Gastroesophageal sphincter (tissue), 4 donors: Measurements from ENCODE around the gene HTR4. TPM values are rescaled to one million over a fixed set of nuclear protein-coding genes. Genes with fewer than 3 reads are reported as not detected.

Experiments used
- ATAC-seq: fragments of 150-250 bp; one replicate; pipeline ENCODE4 v1.9.1; 2016; ENCODE audit warnings: mild to moderate bottlenecking, moderate library complexity
- H3K27ac ChIP-seq, 4 donors: fragments of 200-600 bp; sonication (generic) in 3 of 4; 1 replicate in 3 of 4; 2 replicates in 1 of 4; pipeline ENCODE4 v1.5.1; 2016 to 2019
- H3K27me3 ChIP-seq: fragments of 200-600 bp; sonication (generic); one replicate; pipeline ENCODE4 v1.5.1; 2019
- H3K36me3 ChIP-seq, 2 donors: fragments of 200-600 bp; sonication (generic); one replicate each; pipeline ENCODE4 v1.5.1; 2019; ENCODE audit warnings: control low read depth in 1 of 2
- H3K4me1 ChIP-seq, 3 donors: fragments of 200-600 bp; sonication (generic); 1 replicate in 2 of 3; 2 replicates in 1 of 3; pipeline ENCODE4 v1.5.1; 2016 to 2019; ENCODE audit warnings: control low read depth in 2 of 3
- H3K4me3 ChIP-seq, 2 donors: fragments of 200-600 bp; sonication (generic); one replicate each; pipeline ENCODE4 v1.5.1; 2019; ENCODE audit warnings: mild to moderate bottlenecking in 1 of 2, moderate library complexity in 1 of 2
- H3K9me3 ChIP-seq, 3 donors: fragments of 200-600 bp; sonication (generic); one replicate each; pipeline ENCODE4 v1.5.1; 2017 to 2019; ENCODE audit warnings: control low read depth in 2 of 3
- EP300 ChIP-seq: sonication (generic); formaldehyde crosslinking; IDR thresholded peaks from one replicate; pipeline ENCODE4 v1.6.1; 2017; ENCODE audit warnings: antibody characterized with exemption, mild to moderate bottlenecking
- POLR2A ChIP-seq, 2 donors: fragments of 450-650 bp; IDR thresholded peaks; one replicate each; pipeline ENCODE4 v1.6.1; 2017; ENCODE audit warnings: antibody characterized with exemption in 2 of 2, mild to moderate bottlenecking in 2 of 2, moderate library complexity in 1 of 2
- POLR2AphosphoS5 ChIP-seq: sonication (generic); formaldehyde crosslinking; IDR thresholded peaks from one replicate; pipeline ENCODE4 v1.6.1; 2017; ENCODE audit warnings: antibody characterized with exemption
- WGBS, 2 donors: methylation state at CpG; one replicate each; pipeline ENCODE4 v1.1.5; 2018; ENCODE audit warnings: low coverage in 1 of 2; 5-methylcytosine and 5-hydroxymethylcytosine counted together
- total RNA-seq, 4 donors: library from RNA; depleted of rRNA; stranded (reverse); fragments of >200 nt; gene quantifications; one replicate each; pipeline ENCODE4 v1.1.0, GENCODE V29; 2016
- TF ChIP-seq, protein P1 (sequence below), 4 experiments: fragments of 200-600 bp in 2 of 4; fragments of 450-650 bp in 2 of 4; sonication (generic) in 1 of 4; IDR thresholded peaks; one replicate each; pipeline ENCODE4 v1.5.1; 2017 to 2019; ENCODE audit warnings: antibody characterized with exemption in 4 of 4, mild to moderate bottlenecking in 2 of 4, moderate library complexity in 2 of 4

HTR4 gene
- total RNA-seq, 4 donors from 2014 or later: 0.27 to 1.0 TPM; not detected in 2

DNA sequence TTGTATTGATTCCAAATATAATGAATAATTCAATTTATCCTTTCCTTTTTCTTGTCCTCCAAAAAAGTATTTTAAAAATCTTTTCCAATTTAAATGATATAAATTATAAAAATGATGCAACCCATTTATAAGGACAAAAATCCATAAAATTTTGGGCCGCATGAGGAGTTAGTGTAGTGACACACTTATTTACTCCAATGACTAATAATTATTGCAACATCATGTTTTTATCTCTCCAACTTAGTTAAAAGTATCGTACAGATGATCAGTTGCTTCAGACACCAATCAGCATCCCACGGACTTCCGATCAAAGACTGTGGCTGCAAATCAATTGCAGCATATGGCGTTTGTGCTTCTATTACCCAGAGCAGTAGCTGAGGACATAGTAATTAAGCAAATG lies 58.6 kb downstream of the HTR4 start:
- 92 to 94% methylated on average over 5 of the region's 5 CpGs for WGBS, 2 donors
- Histone ChIP-seq H3K36me3 (no peaks in the 10 kb centered on the region), H3K27ac (no peak overlapping the region), H3K4me1 (no peaks in the 10 kb centered on the region), H3K4me3 (no peak overlapping the region), H3K9me3 (no peaks in the 10 kb centered on the region), H3K27me3 (no peaks in the 10 kb centered on the region)
- no peak for ATAC-seq
- no peak for TF ChIP-seq EP300
- TF ChIP-seq POLR2A (IDR thresholded peaks at IDR 0.05): no peak
- TF ChIP-seq, protein P1, sequence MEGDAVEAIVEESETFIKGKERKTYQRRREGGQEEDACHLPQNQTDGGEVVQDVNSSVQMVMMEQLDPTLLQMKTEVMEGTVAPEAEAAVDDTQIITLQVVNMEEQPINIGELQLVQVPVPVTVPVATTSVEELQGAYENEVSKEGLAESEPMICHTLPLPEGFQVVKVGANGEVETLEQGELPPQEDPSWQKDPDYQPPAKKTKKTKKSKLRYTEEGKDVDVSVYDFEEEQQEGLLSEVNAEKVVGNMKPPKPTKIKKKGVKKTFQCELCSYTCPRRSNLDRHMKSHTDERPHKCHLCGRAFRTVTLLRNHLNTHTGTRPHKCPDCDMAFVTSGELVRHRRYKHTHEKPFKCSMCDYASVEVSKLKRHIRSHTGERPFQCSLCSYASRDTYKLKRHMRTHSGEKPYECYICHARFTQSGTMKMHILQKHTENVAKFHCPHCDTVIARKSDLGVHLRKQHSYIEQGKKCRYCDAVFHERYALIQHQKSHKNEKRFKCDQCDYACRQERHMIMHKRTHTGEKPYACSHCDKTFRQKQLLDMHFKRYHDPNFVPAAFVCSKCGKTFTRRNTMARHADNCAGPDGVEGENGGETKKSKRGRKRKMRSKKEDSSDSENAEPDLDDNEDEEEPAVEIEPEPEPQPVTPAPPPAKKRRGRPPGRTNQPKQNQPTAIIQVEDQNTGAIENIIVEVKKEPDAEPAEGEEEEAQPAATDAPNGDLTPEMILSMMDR (IDR thresholded peaks at IDR 0.05): no peak
- no peak for TF ChIP-seq POLR2AphosphoS5

DNA sequence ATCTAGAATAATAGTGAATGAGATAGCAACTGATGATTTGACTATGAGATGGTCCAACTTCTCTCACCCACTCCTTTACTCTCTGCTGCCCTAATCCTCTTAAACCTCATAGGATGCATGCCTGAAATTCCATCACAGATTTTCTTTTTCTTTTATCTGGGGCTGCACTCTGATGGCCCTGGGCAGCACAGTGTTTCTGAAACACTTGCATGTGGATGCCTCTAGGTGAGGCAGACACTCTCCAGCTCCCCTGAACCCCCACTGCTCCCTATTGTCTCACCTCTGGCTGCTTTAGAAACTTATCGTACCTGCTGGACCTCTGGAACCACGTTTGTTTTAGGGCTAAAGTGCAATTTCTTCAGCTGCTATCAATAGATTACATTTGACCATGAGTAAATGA lies 67.5 kb downstream of the HTR4 start:
- Histone ChIP-seq H3K4me3 (no peak overlapping the region), H3K9me3 (no peaks in the 10 kb centered on the region), H3K27me3 (no peaks in the 10 kb centered on the region), H3K36me3 (no peaks in the 10 kb centered on the region), H3K4me1 (no peaks in the 10 kb centered on the region), H3K27ac (no peak overlapping the region)
- WGBS, 2 donors: 29 to 42% methylated on average over 1 to 2 of the region's 2 CpGs
- no peak for TF ChIP-seq POLR2A (IDR thresholded peaks at IDR 0.05)
- no peak for TF ChIP-seq EP300
- TF ChIP-seq, protein P1 (IDR thresholded peaks at IDR 0.05): no peak
- TF ChIP-seq POLR2AphosphoS5: no peak
- ATAC-seq: no peak

GRCh38 chr5:148585988-148586387 lies 68.3 kb downstream of the HTR4 start:
- Histone ChIP-seq H3K9me3 (no peaks in the 10 kb centered on the region), H3K27me3 (no peaks in the 10 kb centered on the region), H3K36me3 (no peaks in the 10 kb centered on the region), H3K4me1 (no peaks in the 10 kb centered on the region), H3K4me3 (no peak overlapping the region), H3K27ac (no peak overlapping the region)
- TF ChIP-seq POLR2A (IDR thresholded peaks at IDR 0.05) (no peak), EP300 (no peak), POLR2AphosphoS5 (no peak)
- TF ChIP-seq, protein P1 (IDR thresholded peaks at IDR 0.05): no peak
- ATAC-seq: no peak

GRCh38 chr5:148584103-148584502 lies 70.2 kb downstream of the HTR4 start:
- Histone ChIP-seq H3K4me3 (no peak overlapping the region), H3K4me1 (no peaks in the 10 kb centered on the region), H3K36me3 (no peaks in the 10 kb centered on the region), H3K9me3 (peaks cover 0 to 2% (median 0%) of the 10 kb centered on the region in 3 donors), H3K27ac (no peak overlapping the region), H3K27me3 (no peaks in the 10 kb centered on the region)
- no peak for ATAC-seq
- TF ChIP-seq, protein P1 (IDR thresholded peaks at IDR 0.05): no peak
- TF ChIP-seq EP300: no peak
- TF ChIP-seq POLR2A (IDR thresholded peaks at IDR 0.05): no peak
- TF ChIP-seq POLR2AphosphoS5: no peak

GRCh38 chr5:148583421-148583965 lies 70.8 kb downstream of the HTR4 start:
- Histone ChIP-seq H3K36me3 (no peaks in the 10 kb centered on the region), H3K27me3 (no peaks in the 10 kb centered on the region), H3K4me1 (no peaks in the 10 kb centered on the region), H3K9me3 (peaks cover 0 to 2% (median 0%) of the 10 kb centered on the region in 3 donors), H3K27ac (no peak overlapping the region), H3K4me3 (no peak overlapping the region)
- ATAC-seq: no peak
- 89% methylated on average over 2 of the region's 2 CpGs; no CpG with 5 or more reads in 1 of the 2 donors for WGBS, 2 donors
- TF ChIP-seq EP300: no peak
- TF ChIP-seq POLR2AphosphoS5: no peak
